ENCODE data around the gene COL4A3.

Gene COL4A3

GRCh38 chr2:227335713-227336112 lies 171.3 kb downstream of the COL4A3 start (continued):
- no peak for TF ChIP-seq ZC3H10 (CRISPR knock-in tag; IDR thresholded peaks at IDR 0.05)
- no peak for TF ChIP-seq ZFP30 (CRISPR knock-in tag; IDR thresholded peaks at IDR 0.05)
- TF ChIP-seq ZNF8 (CRISPR knock-in tag; IDR thresholded peaks at IDR 0.05), result no peak
- TF ChIP-seq POU6F1 (CRISPR knock-in tag; IDR thresholded peaks at IDR 0.05; ENCODE audit: borderline replicate concordance, low read depth), result no peak
- TF ChIP-seq TOX (CRISPR knock-in tag; IDR thresholded peaks at IDR 0.05; ENCODE audit: borderline replicate concordance), result no peak
- TF ChIP-seq CSDC2 (CRISPR knock-in tag; IDR thresholded peaks at IDR 0.05), result no peak

- no peak for TF ChIP-seq ZNF8 (CRISPR knock-in tag; IDR thresholded peaks at IDR 0.05)
- no peak for TF ChIP-seq TSHZ2 (CRISPR knock-in tag; IDR thresholded peaks at IDR 0.05)
- TF ChIP-seq PATZ1 (CRISPR knock-in tag; IDR thresholded peaks at IDR 0.05; ENCODE audit: borderline replicate concordance), result no peak
- TF ChIP-seq ESRRG (CRISPR knock-in tag; IDR thresholded peaks at IDR 0.05), result no peak
- no peak for TF ChIP-seq ZFP30 (CRISPR knock-in tag; IDR thresholded peaks at IDR 0.05)
- no peak for TF ChIP-seq OSR1 (CRISPR knock-in tag; IDR thresholded peaks at IDR 0.05)
- TF ChIP-seq CSDC2 (CRISPR knock-in tag; IDR thresholded peaks at IDR 0.05), result no peak
- TF ChIP-seq ZFP3 (CRISPR knock-in tag; IDR thresholded peaks at IDR 0.05), result no peak
- TF ChIP-seq GLIS3 (CRISPR knock-in tag; IDR thresholded peaks at IDR 0.05), result no peak
- TF ChIP-seq TCF4 (CRISPR knock-in tag; IDR thresholded peaks at IDR 0.05; ENCODE audit: borderline replicate concordance), result no peak
- TF ChIP-seq RARB (CRISPR knock-in tag; IDR thresholded peaks at IDR 0.05), result no peak
- TF ChIP-seq POU6F1 (CRISPR knock-in tag; IDR thresholded peaks at IDR 0.05; ENCODE audit: borderline replicate concordance, low read depth), result no peak
- TF ChIP-seq PPARA (CRISPR knock-in tag; IDR thresholded peaks at IDR 0.05; ENCODE audit: borderline replicate concordance), result no peak
- no peak for TF ChIP-seq BACH2 (CRISPR knock-in tag; IDR thresholded peaks at IDR 0.05; ENCODE audit: borderline replicate concordance)
- no peak for TF ChIP-seq TOX (CRISPR knock-in tag; IDR thresholded peaks at IDR 0.05; ENCODE audit: borderline replicate concordance)
- ATAC-seq, result no peak
Measured at GRCh38 chr2:227337442-227337841, 173.0 kb downstream of the COL4A3 start.

- ATAC-seq, result no peak
- TF ChIP-seq ZC3H10 (CRISPR knock-in tag; IDR thresholded peaks at IDR 0.05), result no peak
- TF ChIP-seq TCF4 (CRISPR knock-in tag; IDR thresholded peaks at IDR 0.05; ENCODE audit: borderline replicate concordance), result no peak
- TF ChIP-seq ZNF8 (CRISPR knock-in tag; IDR thresholded peaks at IDR 0.05), result no peak
- TF ChIP-seq ZFP30 (CRISPR knock-in tag; IDR thresholded peaks at IDR 0.05), result no peak
- TF ChIP-seq PATZ1 (CRISPR knock-in tag; IDR thresholded peaks at IDR 0.05; ENCODE audit: borderline replicate concordance), result no peak
- no peak for TF ChIP-seq TOX (CRISPR knock-in tag; IDR thresholded peaks at IDR 0.05; ENCODE audit: borderline replicate concordance)
- TF ChIP-seq TSHZ2 (CRISPR knock-in tag; IDR thresholded peaks at IDR 0.05), result no peak
- TF ChIP-seq ARNTL (CRISPR knock-in tag; IDR thresholded peaks at IDR 0.05; ENCODE audit: borderline replicate concordance, low read depth), result no peak
- TF ChIP-seq SNAI2 (CRISPR knock-in tag; IDR thresholded peaks at IDR 0.05), result no peak
- no peak for TF ChIP-seq RARB (CRISPR knock-in tag; IDR thresholded peaks at IDR 0.05)
Measured at GRCh38 chr2:227339098-227339599, 174.7 kb downstream of the COL4A3 start.

All from SK-N-SH treated with all-trans-retinoic acid at 6 μM for 48 hours (cell line).